ENCODE data around the gene NUP62.
"Not testable (repeated sequence)": the region's sequence is repeated elsewhere in the genome, so short reads cannot be mapped to it uniquely, and the experiment has no call there.

NUP62 gene

GRCh38 chr19:49929121-49929610 lies at the start of gene NUP62, which contains the start of gene ATF5:
NUP62 (minus strand) TSS chr19:49929504; CDS start chr19:49909807, 19,697 bp downstream.
ATF5 (plus strand) TSS chr19:49929205; CDS start chr19:49930851, 1,646 bp downstream.
- peak in 41 of 42 donors; percentile 65 to 94 (median 84) for DNase-seq
- intact Hi-C loops (cut with DNase I) = no loop called here

GRCh38 chr19:49978324-49978723 lies 49.0 kb upstream of the NUP62 start:
- DNase-seq = no peak
- intact Hi-C loops (cut with DNase I) = no loop called here

GRCh38 chr19:49977881-49978280 lies 48.6 kb upstream of the NUP62 start:
- no peak for DNase-seq
- intact Hi-C loops (cut with DNase I) = no loop called here

GRCh38 chr19:49977076-49977475 lies 47.8 kb upstream of the NUP62 start:
- no peak for DNase-seq
- intact Hi-C loops (cut with DNase I) = no loop called here

GRCh38 chr19:49976496-49976895 lies 47.2 kb upstream of the NUP62 start:
- no peak for DNase-seq
- intact Hi-C loops (cut with DNase I) = no loop called here

GRCh38 chr19:49975051-49975450 lies 45.7 kb upstream of the NUP62 start:
- DNase-seq = no peak
- intact Hi-C loops (cut with DNase I) = no loop called here

GRCh38 chr19:49973987-49974386 lies 44.7 kb upstream of the NUP62 start:
- intact Hi-C loops (cut with DNase I) = no loop called here
- DNase-seq = no peak

- intact Hi-C loops (cut with DNase I) = no loop called here
- DNase-seq = no peak
Measured at GRCh38 chr19:49972841-49973240, 43.5 kb upstream of the NUP62 start.

GRCh38 chr19:49971991-49972411 lies 42.7 kb upstream of the NUP62 start:
- DNase-seq = no peak

GRCh38 chr19:49969355-49969754 lies 40.1 kb upstream of the NUP62 start:
- intact Hi-C loops (cut with DNase I) = not testable (repeated sequence)
- DNase-seq = peak in 12 of 42 donors; percentile 6 to 44 (median 29)

More at GRCh38 chr19:49971991-49972411, 42.7 kb upstream of the NUP62 start:
- intact Hi-C loops (cut with DNase I) = no loop called here

GRCh38 chr19:49968279-49968922 lies 39.1 kb upstream of the NUP62 start:
- DNase-seq = no peak
- intact Hi-C loops (cut with DNase I) = no loop called here

GRCh38 chr19:49960980-49961379 lies 31.7 kb upstream of the NUP62 start, which contains the start of gene SIGLEC11:
SIGLEC11 (minus strand) TSS chr19:49961172; CDS start chr19:49961081, 91 bp downstream.
- DNase-seq; intact Hi-C loops (cut with DNase I): not testable (repeated sequence)

GRCh38 chr19:49959892-49960291 lies 30.6 kb upstream of the NUP62 start:
- intact Hi-C loops (cut with DNase I); DNase-seq: not testable (repeated sequence)

- DNase-seq; intact Hi-C loops (cut with DNase I): not testable (repeated sequence)
Measured at GRCh38 chr19:49958596-49958995, 29.3 kb upstream of the NUP62 start.

GRCh38 chr19:49958144-49958543 lies 28.8 kb upstream of the NUP62 start:
- intact Hi-C loops (cut with DNase I); DNase-seq: not testable (repeated sequence)

- intact Hi-C loops (cut with DNase I) = no loop called here
- DNase-seq = no peak
Measured at GRCh38 chr19:49957262-49957915, 28.1 kb upstream of the NUP62 start.

GRCh38 chr19:49956115-49956495 lies 26.8 kb upstream of the NUP62 start:
- no peak for DNase-seq
- intact Hi-C loops (cut with DNase I) = no loop called here

GRCh38 chr19:49954933-49955332 lies 25.6 kb upstream of the NUP62 start:
- intact Hi-C loops (cut with DNase I) = no loop called here

GRCh38 chr19:49954092-49954829 lies 25.0 kb upstream of the NUP62 start:
- peak in 1 of 42 donors; percentile 24 for DNase-seq
- intact Hi-C loops (cut with DNase I) = no loop called here

More at GRCh38 chr19:49954933-49955332, 25.6 kb upstream of the NUP62 start:
- peak in 1 of 42 donors; percentile 13 for DNase-seq

GRCh38 chr19:49953416-49953815 lies 24.1 kb upstream of the NUP62 start:
- peak in 2 of 42 donors; percentile 3 to 25 for DNase-seq
- intact Hi-C loops (cut with DNase I) = no loop called here
